ENCODE measurements around the gene RHEBL1.

RHEBL1 gene

DNA sequence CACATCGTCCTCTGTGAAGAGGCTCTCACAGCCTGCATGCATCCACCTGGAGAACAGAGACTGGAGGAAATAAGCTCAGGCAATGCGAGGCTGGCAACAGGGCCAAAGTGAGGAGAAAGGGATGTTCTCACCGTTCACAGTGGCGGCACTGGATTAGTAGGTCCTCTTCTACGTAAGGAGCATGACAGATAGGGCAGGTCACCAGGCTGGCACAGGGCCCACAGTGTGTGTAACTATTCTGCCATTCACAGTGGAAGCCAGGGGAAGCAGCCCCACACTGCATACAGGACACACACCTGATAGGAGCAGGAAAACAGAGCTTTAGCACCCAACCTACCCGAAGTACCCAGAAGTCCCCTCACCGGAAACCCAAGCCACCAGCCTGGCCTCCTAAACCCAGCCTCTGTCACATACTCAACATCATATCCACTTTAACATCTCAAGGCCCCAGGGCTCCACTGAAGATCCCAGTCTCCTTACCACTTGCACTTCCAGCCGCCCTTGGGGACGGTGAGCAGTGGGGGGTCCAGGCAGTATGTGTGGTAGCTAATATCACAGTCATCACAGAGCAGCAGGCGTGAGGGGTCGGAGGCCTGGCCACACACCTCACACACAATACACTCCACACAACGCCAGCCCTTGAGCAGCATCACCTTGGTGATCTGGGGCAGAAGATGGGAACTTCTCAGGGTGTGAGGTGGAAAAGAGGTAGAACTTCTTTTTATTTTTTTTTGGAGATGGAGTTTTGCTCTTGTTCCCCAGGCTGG is 23.5 kb downstream of the RHEBL1 start:
- Histone ChIP-seq H3K4me3 (ENCODE audit: low read depth in 1 of 2, low read length in 2 of 2) (no peak overlapping the region), H3K4me1 (ENCODE audit: control insufficient read depth in 1 of 2, insufficient read depth in 2 of 2, low read length in 2 of 2) (no peaks in the 10 kb centered on the region), H3K27me3 (ENCODE audit: control insufficient read depth in 1 of 2, insufficient read depth in 2 of 2, low read length in 2 of 2) (no peaks in the 10 kb centered on the region), H3K27ac (ENCODE audit: low read depth, low read length) (no peak overlapping the region), H3K9ac (ENCODE audit: low read depth in 1 of 2, low read length in 2 of 2) (no peak overlapping the region), H3K9me3 (ENCODE audit: control insufficient read depth in 1 of 2, low read length in 2 of 2) (no peaks in the 10 kb centered on the region), H3K36me3 (ENCODE audit: control insufficient read depth in 1 of 2, insufficient read depth in 2 of 2, low read length in 2 of 2) (peaks cover 82 to 100% of the 10 kb centered on the region in 2 donors)

DNA sequence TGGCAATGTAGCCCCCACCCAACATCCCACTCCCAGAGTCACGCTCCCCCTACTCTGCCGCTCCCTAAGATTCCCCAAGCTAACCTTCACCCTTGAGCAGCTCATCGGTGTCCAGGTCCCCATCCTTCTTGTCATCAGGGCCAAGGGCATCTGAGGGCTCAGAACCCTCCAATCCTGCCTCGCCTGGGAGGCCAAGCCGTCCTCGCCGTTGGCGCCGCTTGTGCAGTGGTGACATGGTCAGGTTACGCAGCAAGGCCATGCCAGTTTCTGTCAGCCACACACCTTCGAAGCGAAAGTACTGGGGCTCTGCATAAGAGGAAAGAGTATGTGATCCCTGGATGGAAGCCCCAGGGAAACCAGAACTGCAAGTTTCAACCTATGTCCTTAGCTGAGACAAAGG is 25.1 kb downstream of the RHEBL1 start:
- H3K36me3 ChIP-seq (ENCODE audit: control insufficient read depth in 1 of 2, insufficient read depth in 2 of 2, low read length in 2 of 2) = peaks cover 70 to 100% of the 10 kb centered on the region in 2 donors
- H3K27me3 ChIP-seq (ENCODE audit: control insufficient read depth in 1 of 2, insufficient read depth in 2 of 2, low read length in 2 of 2) = no peaks in the 10 kb centered on the region
- no peak overlapping the region for H3K9ac ChIP-seq (ENCODE audit: low read depth in 1 of 2, low read length in 2 of 2)
- no peaks in the 10 kb centered on the region for H3K9me3 ChIP-seq (ENCODE audit: control insufficient read depth in 1 of 2, low read length in 2 of 2)
- no peaks in the 10 kb centered on the region for H3K4me1 ChIP-seq (ENCODE audit: control insufficient read depth in 1 of 2, insufficient read depth in 2 of 2, low read length in 2 of 2)
- H3K27ac ChIP-seq (ENCODE audit: low read depth, low read length) = no peak overlapping the region
- no peak overlapping the region for H3K4me3 ChIP-seq (ENCODE audit: low read depth in 1 of 2, low read length in 2 of 2)

DNA sequence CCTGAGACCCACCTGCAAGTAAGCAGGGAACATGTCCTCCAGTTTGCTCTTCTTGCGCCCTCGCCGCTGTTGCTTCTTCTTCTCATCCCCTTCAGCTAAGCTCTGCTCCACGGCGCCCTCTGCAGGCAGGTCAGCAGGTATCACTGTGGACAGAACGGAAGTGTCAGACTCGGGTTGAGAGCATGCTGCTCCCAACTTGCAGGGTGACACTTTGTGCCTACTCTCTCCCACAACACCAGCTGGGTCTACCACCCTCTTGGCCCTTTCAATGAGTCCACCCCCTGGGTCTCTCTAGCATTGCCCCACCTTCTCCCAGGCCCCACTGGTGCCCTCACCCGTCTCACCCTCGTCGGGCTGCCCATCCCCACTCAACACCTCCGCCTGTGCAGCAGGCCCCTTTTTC is 25.9 kb downstream of the RHEBL1 start:
- Histone ChIP-seq H3K4me3 (ENCODE audit: low read depth in 1 of 2, low read length in 2 of 2) (no peak overlapping the region), H3K27me3 (ENCODE audit: control insufficient read depth in 1 of 2, insufficient read depth in 2 of 2, low read length in 2 of 2) (no peaks in the 10 kb centered on the region), H3K27ac (ENCODE audit: low read depth, low read length) (no peak overlapping the region), H3K9ac (ENCODE audit: low read depth in 1 of 2, low read length in 2 of 2) (no peak overlapping the region), H3K36me3 (ENCODE audit: control insufficient read depth in 1 of 2, insufficient read depth in 2 of 2, low read length in 2 of 2) (peaks cover 69 to 100% of the 10 kb centered on the region in 2 donors), H3K9me3 (ENCODE audit: control insufficient read depth in 1 of 2, low read length in 2 of 2) (no peaks in the 10 kb centered on the region), H3K4me1 (ENCODE audit: control insufficient read depth in 1 of 2, insufficient read depth in 2 of 2, low read length in 2 of 2) (no peaks in the 10 kb centered on the region)

DNA sequence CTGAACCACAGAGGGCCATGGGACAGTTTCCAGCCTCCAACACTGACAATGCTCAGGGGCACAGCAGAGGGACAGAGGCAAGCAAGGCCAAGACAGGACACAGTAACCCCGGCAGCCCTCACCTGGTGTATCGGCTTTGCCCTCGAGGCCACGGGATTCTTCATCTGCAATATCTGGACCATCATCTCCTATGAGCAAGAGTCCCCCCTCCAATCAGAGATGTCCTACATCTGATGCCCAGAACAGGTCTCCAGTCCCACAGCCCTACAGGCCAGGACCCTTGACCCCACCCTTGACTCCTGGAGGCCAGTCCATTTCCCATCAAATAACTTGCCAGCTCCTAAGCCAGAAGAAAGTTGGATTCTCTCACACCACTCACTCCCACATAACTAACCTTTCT is 26.5 kb downstream of the RHEBL1 start:
- Histone ChIP-seq H3K4me3 (ENCODE audit: low read depth in 1 of 2, low read length in 2 of 2) (no peak overlapping the region), H3K9me3 (ENCODE audit: control insufficient read depth in 1 of 2, low read length in 2 of 2) (no peaks in the 10 kb centered on the region), H3K27ac (ENCODE audit: low read depth, low read length) (no peak overlapping the region), H3K9ac (ENCODE audit: low read depth in 1 of 2, low read length in 2 of 2) (no peak overlapping the region), H3K27me3 (ENCODE audit: control insufficient read depth in 1 of 2, insufficient read depth in 2 of 2, low read length in 2 of 2) (no peaks in the 10 kb centered on the region), H3K36me3 (ENCODE audit: control insufficient read depth in 1 of 2, insufficient read depth in 2 of 2, low read length in 2 of 2) (peaks cover 70 to 100% of the 10 kb centered on the region in 2 donors), H3K4me1 (ENCODE audit: control insufficient read depth in 1 of 2, insufficient read depth in 2 of 2, low read length in 2 of 2) (no peaks in the 10 kb centered on the region)

DNA sequence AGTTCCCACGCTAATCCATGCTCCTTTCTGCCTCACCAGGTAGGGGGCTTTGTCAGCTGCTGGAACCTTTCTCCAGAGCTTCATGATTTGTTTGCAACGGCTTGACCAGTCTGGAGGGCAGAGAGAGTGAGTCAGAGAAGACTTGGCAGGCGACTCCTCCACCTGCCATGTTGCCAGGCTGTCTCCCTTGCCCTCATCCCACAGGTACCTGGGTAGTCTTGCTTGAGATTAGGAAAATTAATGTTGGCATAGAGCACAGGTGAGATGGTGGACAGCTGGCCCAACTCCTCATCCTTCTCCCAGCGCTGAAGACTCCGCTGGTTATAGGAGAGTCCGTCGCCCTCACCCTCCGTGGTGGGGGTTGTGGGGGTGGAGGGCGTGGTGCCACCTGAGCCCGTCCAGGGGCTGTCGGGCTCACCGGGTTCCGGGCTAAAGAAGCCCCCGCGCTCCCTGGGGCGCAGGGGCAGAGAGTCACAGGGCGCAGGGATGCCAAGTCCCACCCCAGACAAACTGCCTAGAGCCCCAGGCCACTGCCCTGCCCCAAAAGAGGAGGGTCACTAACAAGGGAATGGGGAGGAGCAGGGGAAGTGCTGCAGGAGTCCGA is 27.8 kb downstream of the RHEBL1 start:
- Histone ChIP-seq H3K9me3 (ENCODE audit: control insufficient read depth in 1 of 2, low read length in 2 of 2) (no peaks in the 10 kb centered on the region), H3K9ac (ENCODE audit: low read depth in 1 of 2, low read length in 2 of 2) (no peak overlapping the region), H3K27me3 (ENCODE audit: control insufficient read depth in 1 of 2, insufficient read depth in 2 of 2, low read length in 2 of 2) (no peaks in the 10 kb centered on the region), H3K27ac (ENCODE audit: low read depth, low read length) (no peak overlapping the region), H3K4me3 (ENCODE audit: low read depth in 1 of 2, low read length in 2 of 2) (no peak overlapping the region), H3K4me1 (ENCODE audit: control insufficient read depth in 1 of 2, insufficient read depth in 2 of 2, low read length in 2 of 2) (no peaks in the 10 kb centered on the region), H3K36me3 (ENCODE audit: control insufficient read depth in 1 of 2, insufficient read depth in 2 of 2, low read length in 2 of 2) (peaks cover 75 to 100% of the 10 kb centered on the region in 2 donors)

DNA sequence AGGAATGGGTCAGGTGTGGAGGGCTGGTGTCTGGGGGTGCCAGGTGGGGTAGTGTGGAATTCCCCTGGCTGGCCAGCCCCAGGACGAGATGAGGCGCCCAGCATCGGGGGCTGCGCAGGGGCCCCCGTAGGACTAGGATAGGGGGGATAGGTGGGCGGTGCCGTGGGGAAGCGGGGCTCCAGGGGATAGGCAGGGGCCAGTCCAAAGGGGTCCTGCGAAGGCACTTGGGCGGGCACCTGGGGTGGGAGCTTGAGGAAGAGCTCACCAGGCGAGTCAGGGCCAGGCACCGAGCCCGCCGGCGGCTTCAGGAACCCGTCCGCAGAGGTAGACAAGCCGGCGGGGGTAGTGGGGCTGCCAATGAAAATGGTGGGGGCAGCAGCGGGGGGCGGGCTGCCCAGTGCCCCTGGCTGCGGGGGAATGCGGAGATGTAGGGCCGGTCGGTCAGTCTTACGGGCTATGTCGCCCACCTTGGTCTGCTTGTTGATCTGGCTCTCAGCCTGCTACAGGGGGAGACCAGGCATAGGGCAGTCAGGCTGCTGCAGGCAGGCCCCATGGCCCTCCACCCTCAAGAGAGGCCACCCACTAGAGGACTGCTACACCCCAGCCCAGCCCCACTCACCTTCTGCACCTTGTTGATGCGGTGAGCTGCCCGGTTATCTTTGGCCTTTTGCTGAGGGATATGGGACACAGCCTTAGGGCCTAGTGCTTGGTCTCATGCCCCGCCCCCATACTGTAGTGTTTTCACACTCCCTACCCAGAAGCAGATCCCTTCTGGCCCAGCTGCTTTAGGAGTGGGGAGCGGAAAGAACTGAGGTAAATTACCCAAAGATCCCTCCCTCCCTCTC is 28.5 kb downstream of the RHEBL1 start:
- peaks cover 76 to 98% of the 10 kb centered on the region in 2 donors for H3K36me3 ChIP-seq (ENCODE audit: control insufficient read depth in 1 of 2, insufficient read depth in 2 of 2, low read length in 2 of 2)

DNA sequence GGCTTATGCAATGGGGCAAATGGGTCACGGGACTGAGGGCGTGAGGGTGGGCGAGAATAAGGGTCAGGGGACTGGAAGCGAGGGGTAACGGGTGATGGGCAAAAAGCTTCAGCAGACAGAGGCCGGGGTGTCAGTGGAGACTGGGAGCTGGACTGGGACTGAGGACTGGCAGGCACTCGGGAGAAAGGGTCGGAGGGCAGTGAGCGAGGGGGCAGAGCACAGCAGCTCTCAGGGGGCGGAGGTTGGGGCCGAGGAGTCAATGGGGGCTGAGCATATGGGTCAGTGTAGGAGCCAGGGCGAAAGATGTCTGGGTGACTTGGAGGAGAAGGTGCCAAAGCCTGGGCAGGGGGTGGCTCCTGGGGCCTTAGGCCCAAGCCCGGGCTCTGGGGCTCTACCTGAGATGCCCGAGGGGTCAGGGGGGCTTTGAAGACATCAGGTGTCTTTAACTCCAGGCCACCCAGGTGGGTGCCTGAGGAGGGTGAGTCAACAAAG is 29.4 kb downstream of the RHEBL1 start:
- no peak overlapping the region for H3K4me3 ChIP-seq (ENCODE audit: low read depth in 1 of 2, low read length in 2 of 2)
- no peaks in the 10 kb centered on the region for H3K27me3 ChIP-seq (ENCODE audit: control insufficient read depth in 1 of 2, insufficient read depth in 2 of 2, low read length in 2 of 2)
- peaks cover 68 to 94% of the 10 kb centered on the region in 2 donors for H3K36me3 ChIP-seq (ENCODE audit: control insufficient read depth in 1 of 2, insufficient read depth in 2 of 2, low read length in 2 of 2)
- H3K9me3 ChIP-seq (ENCODE audit: control insufficient read depth in 1 of 2, low read length in 2 of 2) = no peaks in the 10 kb centered on the region
- no peak overlapping the region for H3K27ac ChIP-seq (ENCODE audit: low read depth, low read length)
- H3K4me1 ChIP-seq (ENCODE audit: control insufficient read depth in 1 of 2, insufficient read depth in 2 of 2, low read length in 2 of 2) = no peaks in the 10 kb centered on the region
- H3K9ac ChIP-seq (ENCODE audit: low read depth in 1 of 2, low read length in 2 of 2) = no peak overlapping the region

More for the DNA sequence above, 28.5 kb downstream of the RHEBL1 start:
- Histone ChIP-seq H3K9ac (ENCODE audit: low read depth in 1 of 2, low read length in 2 of 2) (no peak overlapping the region), H3K9me3 (ENCODE audit: control insufficient read depth in 1 of 2, low read length in 2 of 2) (no peaks in the 10 kb centered on the region), H3K27me3 (ENCODE audit: control insufficient read depth in 1 of 2, insufficient read depth in 2 of 2, low read length in 2 of 2) (no peaks in the 10 kb centered on the region), H3K27ac (ENCODE audit: low read depth, low read length) (no peak overlapping the region), H3K4me1 (ENCODE audit: control insufficient read depth in 1 of 2, insufficient read depth in 2 of 2, low read length in 2 of 2) (no peaks in the 10 kb centered on the region), H3K4me3 (ENCODE audit: low read depth in 1 of 2, low read length in 2 of 2) (no peak overlapping the region)

DNA sequence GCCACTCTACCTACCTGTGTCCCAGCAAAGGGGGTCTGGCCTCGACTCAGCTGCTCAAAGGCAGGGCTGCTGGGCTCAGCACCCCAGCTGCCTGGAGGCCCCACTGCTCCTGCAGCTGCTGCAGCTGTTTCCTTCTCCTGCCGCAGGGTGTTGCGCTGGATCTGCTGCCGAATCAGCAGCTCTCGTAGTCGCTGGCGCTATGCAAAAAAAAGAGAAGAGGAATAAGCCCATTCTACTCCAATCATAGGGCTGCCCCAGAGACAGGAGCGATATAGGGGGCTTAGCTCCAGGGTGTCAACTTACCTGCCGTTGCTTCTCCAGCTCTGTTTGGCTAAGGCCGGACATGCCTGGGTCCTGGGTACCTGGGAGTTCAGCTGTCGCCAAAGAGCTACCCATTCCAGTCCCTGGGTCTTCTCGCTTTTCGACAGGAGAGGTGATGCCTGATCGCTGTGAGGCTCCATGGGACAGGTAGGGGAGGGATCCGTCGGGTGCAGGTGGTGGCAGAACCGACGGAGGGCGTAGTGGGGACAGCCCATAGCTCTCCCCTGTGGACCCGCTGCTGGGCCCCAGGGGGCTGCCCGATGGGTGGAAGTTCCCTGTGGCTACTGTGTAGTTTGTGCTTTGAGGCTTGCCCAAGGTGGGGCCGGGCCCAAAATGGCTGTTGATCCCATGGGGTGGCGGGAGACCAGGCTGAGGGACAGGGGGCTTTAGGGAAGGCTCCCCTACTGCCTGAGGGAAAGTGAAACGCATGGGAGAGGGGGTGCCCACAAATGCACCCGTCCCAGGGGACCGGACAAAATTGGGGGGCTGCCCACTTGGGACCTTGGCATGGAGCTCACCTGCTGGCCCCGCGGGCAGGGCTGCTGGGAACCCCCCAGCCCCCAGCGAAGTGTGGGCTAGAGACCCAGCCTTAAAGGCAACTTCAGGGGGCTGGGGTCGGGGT is 30.1 kb downstream of the RHEBL1 start:
- Histone ChIP-seq H3K9ac (ENCODE audit: low read depth in 1 of 2, low read length in 2 of 2) (no peak overlapping the region), H3K4me3 (ENCODE audit: low read depth in 1 of 2, low read length in 2 of 2) (no peak overlapping the region), H3K9me3 (ENCODE audit: control insufficient read depth in 1 of 2, low read length in 2 of 2) (no peaks in the 10 kb centered on the region), H3K27me3 (ENCODE audit: control insufficient read depth in 1 of 2, insufficient read depth in 2 of 2, low read length in 2 of 2) (no peaks in the 10 kb centered on the region), H3K27ac (ENCODE audit: low read depth, low read length) (no peak overlapping the region), H3K36me3 (ENCODE audit: control insufficient read depth in 1 of 2, insufficient read depth in 2 of 2, low read length in 2 of 2) (peaks cover 64 to 93% of the 10 kb centered on the region in 2 donors), H3K4me1 (ENCODE audit: control insufficient read depth in 1 of 2, insufficient read depth in 2 of 2, low read length in 2 of 2) (no peaks in the 10 kb centered on the region)

DNA sequence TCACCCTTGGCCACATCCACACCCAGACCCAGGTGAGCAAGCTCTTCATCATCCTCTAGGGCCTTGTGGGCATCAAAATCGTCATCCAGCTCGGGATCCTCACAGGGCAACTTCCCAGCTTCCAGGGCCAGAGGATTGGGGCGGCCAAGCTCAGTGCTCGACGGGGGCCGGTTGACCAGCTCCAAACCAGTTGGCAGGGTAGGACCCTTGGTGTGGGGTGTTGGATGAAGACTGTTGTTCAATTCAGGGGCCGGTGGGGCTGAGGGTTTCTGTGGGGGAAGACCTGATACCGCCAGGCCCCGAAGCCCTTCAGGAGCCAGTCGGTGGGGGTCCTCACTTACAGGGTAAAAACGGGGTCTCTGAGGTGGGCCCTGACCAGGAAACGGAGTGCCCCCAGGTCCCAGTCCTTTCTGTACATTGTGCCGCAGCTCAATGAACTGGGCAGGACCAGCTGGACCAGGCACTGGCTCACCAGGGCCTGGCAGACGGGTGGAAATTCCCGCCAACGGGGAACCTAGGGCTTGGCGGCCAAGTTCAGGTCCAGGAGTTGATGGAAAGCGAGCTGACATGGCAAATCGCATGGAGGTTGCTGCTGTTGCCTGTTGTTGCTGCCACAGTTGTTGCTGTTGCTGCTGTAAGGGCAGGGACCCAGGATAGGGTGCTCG is 31.4 kb downstream of the RHEBL1 start:
- no peak overlapping the region for H3K27ac ChIP-seq (ENCODE audit: low read depth, low read length)
- no peak overlapping the region for H3K9ac ChIP-seq (ENCODE audit: low read depth in 1 of 2, low read length in 2 of 2)
- peaks cover 64 to 93% of the 10 kb centered on the region in 2 donors for H3K36me3 ChIP-seq (ENCODE audit: control insufficient read depth in 1 of 2, insufficient read depth in 2 of 2, low read length in 2 of 2)

More for the DNA sequence above, 31.4 kb downstream of the RHEBL1 start:
- Histone ChIP-seq H3K9me3 (ENCODE audit: control insufficient read depth in 1 of 2, low read length in 2 of 2) (no peaks in the 10 kb centered on the region), H3K27me3 (ENCODE audit: control insufficient read depth in 1 of 2, insufficient read depth in 2 of 2, low read length in 2 of 2) (no peaks in the 10 kb centered on the region), H3K4me3 (ENCODE audit: low read depth in 1 of 2, low read length in 2 of 2) (no peak overlapping the region), H3K4me1 (ENCODE audit: control insufficient read depth in 1 of 2, insufficient read depth in 2 of 2, low read length in 2 of 2) (no peaks in the 10 kb centered on the region)

Data from duodenal mucosa (tissue), 2 donors.